Stimulated activated CD4-positive, alpha-beta T cell treated with anti-CD3 and anti-CD28 coated beads, Interleukin-15, amount 100 ng/mL, for 24 hours (primary cell): ENCODE measurements around the gene VPS25.

Source experiments
- DNase-seq: peaks from one replicate; pipeline ENCODE4 v3.0.0-alpha.2; 2020

VPS25 gene

DNA sequence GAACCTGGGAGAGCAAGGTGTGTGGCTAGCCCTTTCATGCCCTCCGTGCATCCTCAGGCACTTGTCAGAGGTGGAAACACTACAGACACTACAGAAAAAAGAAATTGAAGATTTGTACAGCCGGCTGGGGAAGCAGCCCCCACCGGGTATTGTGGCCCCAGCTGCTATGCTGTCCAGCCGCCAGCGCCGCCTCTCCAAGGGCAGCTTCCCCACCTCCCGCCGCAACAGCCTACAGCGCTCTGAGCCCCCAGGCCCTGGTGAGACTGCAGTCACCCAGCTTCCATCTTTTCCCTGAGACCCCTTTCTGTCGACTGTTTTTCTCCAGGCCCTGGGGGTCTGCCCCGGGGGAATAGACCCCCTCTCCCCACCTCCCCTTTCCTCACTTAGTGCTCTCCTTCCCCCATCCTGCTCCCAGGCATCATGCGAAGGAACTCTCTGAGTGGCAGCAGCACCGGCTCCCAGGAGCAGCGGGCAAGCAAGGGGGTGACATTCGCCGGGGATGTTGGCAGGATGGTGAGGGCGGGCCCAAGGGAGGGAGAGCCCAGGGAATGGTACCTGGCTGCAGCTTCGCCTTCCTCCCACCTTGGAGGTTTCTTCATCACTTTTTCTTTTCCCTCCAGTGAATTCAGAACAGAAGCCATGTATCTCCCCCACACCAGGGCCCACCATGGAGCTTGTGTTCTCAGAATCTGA is 23.0 kb downstream of the VPS25 start:
- DNase-seq, result no peak

DNA sequence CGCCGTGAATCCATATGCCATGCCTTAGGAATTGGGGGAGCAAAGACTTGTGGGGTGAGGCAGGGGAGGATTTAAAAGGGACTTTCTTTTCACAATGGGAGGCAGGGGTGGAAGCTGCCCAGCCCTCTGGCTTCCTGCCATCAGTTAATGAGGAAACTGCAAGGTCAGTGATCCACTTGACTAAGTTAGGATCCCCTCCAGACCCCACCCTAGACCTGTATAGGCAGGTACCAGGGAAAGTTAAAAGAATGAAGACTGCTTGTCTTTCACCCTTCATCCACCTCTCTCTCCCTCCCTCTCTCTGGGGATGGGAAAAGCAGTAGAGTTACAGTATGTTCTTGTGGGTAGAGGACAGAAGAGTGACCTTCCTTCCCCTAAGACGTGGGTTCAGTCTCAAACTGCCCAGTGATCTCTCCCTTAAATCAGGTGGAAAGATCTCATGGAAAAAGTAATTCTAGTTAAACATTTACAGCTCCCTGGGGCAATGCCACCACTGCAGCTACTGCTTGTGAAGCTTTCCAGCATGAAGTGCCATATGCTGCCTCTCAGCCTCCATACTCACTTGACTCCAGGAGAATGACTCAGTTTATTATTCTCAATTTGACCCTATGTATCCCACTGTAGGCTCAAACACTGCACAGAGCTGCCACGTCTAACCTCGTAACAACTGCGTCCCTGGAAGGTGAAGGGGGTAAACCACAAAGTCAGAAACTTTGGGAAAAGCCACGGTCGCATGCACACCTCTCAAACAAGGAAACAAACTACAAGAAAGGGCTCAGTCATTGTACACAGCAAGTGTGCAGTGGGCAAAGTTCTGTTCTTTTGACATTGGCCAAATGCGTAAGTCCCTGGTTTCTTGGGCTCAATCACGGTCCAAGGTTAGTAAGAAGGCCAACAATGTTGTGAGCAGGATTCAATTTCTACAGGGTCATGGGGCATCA is 24.1 kb downstream of the VPS25 start:
- DNase-seq, result no peak

DNA sequence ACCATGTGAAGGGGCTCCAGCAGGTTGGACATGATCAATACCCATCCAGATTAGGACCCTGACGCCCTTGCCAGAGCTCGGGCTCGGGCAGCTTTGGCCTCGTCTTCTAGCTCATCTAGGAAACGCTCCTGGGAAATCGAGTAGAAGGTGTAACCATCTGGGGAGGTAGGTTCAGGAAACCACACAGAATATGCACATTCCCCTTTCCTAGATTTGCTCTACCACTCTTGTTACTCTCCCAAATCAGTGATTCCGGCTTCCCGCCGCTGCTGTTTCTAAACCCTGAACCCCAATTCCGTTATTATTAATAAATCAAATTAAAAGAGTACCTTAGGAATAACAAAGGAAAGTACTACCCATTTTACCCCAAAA is 24.7 kb downstream of the VPS25 start:
- DNase-seq, result no peak

DNA sequence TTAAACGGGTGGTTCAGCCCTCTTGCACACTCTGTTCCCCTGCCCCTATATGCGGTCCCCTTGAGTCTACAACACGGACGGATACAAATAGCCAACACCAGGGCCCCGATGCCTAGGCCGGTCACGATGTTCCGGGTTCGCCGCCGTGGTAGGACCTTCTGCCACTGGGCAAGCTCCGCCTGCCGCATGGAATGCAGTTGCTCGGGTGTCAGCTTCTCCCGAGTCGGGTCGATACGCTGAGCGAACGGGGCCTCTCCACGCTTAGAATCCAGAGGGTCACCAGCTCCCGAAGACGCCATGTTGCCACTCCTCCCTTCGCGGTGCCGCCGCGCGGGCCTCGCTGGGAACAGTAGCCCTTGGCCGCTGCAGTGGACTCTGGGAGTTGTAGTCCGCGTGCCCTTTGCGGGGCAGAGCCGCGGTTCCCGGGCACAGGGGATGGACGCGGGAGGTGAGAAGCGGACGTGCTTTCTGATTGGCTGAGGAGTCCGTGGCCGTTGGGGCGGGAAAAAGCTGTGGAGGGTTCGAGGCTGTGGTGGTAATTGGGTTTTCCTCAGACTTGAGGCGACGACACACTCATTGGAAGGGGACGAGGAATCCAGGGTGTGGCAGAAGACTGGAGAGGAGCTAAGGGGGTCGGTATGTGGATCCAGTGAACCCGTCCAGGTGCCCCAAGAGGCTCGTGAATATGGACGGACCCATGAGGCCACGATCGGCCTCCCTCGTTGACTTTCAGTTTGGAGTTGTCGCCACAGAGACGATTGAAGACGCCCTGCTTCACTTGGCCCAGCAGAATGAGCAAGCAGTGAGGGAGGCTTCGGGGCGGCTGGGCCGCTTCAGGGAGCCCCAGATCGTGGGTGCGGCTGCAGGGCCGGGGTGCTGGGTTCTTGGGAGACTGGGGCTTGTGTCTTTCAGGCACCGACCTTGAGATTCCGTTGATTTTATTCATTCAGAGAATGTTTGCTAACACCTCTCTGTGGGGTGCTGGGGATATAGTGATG is 25.4 kb downstream of the VPS25 start, which contains the start of the genes CNTD1 and COA3:
Gene CNTD1, plus strand, starts transcription at position 479 of the 998 bp plus-strand sequence. Its CDS starts 207 bp downstream, at position 686.
Gene COA3, minus strand, starts transcription at position 322 of the 998 bp plus-strand sequence. Its CDS starts 23 bp downstream, at position 299.
- peak; percentile 90 for DNase-seq

DNA sequence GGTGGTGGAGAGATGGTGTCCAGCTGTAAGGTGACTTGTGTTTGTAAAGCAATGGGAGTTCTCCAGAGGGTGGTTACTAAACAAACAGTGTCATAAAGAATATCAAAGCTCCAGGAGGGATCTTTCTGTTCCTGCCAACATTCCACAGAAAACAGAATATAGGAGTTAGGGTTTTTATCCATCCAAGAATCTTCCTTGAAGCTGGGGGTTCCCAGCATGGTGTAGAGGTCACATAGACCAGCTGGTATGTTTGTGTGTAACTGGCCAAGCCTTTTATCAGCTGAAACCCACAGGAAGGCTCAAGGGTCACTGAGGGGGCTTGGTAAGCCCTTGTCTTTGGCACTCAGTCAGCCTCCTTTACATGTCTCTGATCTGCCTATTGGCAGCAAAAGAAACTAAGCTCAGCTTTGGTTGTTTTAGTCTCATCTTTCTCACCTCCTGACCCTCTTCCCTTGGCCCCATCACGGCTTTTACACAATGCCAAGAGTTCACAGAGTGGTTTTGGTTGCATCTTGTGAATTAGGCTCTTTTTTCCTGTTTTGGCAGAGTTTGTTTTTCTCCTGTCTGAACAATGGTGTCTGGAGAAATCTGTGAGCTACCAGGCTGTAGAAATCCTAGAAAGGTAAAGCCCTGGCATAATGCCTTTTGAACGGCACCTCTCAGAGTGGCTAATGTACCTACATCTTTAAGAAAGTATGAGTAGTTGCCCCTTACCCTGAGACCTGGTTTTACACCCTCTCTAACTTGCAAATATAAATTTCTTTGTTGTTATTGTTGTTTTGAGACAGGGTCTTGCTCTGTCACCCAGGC is 30.0 kb downstream of the VPS25 start:
- DNase-seq, result no peak

DNA sequence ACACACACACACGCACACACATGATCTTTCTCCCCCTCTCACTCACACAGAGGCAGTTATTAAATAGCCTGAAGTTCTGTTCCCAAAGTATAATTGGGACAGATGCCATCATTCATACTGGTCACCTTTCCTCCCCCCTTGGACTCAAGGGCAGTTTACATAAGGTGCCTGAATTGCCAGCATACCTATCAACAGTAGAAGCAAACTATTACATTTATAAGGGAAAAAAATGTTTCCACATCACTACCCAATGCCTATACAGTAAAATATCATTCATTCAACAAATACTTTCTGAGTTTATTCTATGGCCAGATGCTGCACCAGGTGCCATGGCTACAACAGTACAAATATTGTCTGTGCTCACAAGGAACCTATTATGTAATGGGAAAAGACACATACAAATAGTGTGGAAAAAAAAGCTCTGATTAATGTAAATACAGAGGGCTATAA is 31.7 kb downstream of the VPS25 start:
- DNase-seq, result no peak

DNA sequence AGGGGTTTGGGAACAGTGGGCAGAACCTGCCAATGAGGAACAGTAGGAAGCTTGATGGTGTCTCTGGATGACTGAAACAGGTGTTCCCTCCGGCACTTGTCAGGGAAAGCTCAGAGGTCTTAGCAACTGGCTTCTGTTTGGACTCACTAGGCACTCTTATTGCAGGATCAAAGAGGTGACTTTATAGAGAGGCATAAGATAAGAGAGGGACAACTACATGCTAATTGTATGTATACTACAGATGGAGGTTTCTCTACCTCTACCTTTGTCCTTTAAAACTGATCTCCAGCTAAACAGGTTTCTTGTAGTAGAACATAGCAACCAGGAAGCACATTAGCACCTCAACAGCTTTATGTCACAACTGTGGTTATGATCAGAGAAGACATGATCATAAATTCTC is 33.0 kb downstream of the VPS25 start:
- no peak for DNase-seq

DNA sequence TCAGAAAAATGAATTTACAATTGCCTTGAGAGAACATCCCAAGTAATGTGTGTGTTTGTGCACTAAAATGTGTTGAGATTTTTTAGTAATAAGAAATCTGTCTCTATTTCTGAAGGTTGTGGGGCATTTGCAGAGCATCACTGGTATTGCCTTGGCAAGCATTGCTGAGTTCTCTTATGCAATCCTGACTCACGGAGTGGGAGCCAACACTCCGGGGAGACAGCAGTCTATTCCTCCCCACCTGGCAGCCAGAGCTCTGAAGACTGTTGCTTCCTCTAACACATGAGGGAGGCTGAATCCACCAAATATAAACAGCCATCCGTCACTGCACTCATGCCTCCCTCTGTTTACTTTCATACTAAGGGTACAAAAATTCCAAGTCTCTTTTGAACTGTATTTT is 36.0 kb downstream of the VPS25 start:
- DNase-seq, result no peak

DNA sequence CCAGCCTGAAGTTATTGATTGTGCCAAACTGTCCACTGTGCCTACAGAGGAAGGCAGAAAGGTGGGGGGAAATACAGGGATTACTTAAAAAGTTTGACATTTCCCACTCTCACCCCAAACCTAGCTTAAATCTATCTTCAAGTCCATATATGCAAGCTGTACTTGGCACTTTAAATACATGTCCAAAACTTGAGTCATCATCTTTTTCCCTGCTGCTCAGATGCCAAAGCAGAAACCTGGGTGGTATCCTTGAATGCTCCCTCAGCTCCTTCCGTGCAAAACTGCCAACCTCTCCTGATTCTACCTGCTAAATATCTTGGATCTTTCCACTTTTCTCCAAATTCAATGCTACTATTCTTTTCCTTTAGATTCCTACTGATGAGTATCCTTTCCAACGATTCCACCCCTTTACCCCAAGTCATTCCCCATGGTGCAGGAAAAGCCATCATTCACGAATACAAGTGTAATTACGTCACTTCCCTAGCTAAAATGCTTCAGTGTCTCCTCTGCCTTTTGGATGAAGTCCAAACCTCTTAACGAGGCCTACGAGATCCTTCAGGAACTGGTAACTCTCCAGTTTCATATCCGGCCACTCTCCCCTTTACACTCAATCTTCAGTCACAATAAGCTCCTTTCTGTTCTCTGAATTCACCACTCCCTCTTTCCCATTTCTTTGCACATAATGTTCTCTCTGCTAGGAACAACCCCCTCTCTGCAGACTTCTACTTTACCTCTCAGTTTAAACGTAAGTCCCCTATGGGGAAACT is 41.6 kb downstream of the VPS25 start:
- no peak for DNase-seq

DNA sequence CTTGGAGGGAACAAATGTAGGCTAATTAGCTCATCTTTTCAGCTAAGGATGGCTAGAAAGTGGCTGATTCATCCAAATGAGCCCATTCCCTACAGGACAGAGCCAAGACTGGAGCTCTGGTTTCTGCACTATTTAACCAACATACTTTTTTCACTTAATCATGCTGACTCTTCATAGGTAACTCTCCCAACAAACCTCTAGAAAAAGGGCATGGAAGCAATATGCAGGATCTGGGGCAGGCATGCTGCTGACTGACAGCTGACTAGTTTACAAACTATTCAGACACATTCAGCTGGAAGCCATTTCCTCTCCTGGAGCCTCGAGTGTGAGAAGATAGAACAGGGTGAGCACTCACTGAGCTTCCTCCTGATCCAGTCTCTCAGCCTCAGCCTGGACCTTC is 44.6 kb downstream of the VPS25 start:
- no peak for DNase-seq

DNA sequence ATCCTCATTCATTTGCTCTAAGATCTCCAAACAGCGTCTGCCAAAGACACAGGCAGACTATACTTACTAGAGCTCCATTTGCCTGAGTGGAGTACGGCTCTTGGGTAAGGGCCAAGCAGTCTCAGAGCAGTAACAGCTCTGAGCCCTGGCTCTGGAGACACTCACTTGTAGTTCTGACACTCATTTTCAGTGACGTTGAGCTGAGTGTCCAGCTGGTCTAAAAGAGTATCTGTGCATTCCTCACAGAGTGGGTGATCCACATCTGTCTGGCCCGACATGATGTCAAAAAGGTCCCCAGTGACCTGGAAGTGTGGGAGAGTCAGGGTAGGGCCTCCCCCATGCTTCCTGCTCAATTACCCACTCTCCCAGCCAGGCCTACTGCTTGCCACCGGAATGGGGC is 45.1 kb downstream of the VPS25 start:
- no peak for DNase-seq

DNA sequence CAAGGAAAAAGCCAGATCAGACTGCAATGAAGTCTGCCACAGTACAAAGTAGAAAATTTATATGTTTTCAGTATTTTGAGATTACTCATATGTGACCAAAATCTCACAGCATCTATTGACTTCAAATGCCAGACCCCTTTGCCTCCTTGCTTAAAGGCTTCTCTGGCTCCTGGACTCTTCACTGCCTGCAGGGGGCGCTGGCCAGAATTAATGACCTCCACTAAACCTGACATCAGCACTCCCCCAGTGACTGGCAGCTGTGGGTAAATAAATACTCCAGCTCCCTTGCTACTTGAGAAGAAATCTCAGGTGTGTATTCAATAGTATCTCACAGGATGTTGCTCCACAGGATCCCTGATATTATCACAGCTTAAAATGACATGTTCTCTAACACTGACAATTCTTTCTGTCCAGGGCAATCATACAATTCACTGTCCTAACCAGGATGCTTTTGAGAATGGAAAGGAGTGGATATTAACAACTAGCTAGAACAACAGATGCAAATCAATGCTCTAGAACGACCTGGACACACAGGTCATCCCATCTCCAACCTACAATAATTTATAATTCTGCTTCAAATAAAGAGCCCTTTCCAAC is 46.8 kb downstream of the VPS25 start:
- peak; percentile 79 for DNase-seq

DNA sequence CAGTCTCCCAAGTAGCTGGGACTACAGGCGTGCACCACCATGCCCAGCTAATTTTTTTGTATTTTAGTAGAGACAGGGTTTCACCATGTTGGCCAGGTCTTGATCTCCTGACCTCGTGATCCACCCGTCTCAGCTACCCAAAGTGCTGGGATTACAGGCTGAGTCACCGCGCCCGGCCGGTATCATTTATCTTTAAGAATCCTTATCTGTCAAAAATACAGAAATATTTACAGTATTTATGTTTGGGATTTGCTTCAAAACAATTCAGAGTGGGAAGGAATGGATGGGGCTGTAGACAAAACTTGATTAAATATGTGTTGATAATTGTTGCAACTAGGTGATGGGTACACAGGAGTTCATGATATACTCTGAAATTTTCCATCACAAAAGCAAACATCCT is 47.9 kb downstream of the VPS25 start:
- DNase-seq, result no peak

DNA sequence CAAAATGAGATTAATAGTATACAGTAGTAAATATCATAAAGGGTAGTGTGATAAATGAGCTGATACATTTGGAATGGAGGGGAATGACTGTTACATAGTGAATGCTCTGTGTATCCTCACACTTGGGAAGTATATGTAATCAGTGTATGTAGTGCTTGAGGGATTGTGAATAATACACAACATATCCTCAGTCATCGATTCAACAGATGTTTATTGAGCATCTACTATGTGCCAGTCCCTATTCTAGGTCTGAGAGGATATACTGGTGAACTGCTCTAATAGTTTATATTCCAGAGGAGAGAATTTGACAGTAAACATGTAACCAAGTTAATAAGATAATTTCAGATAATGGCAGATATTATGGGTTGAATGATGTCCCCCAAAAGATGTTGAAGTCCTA is 54.2 kb downstream of the VPS25 start:
- no peak for DNase-seq
